ENCODE data around the gene MCM7.

The MCM7 gene

GRCh38 chr7:100088621-100089457 is 12.4 kb downstream of the MCM7 start, which contains the start of gene COPS6:
TSS of gene COPS6 (plus strand) at chr7:100088969. CDS start at chr7:100088991, 22 bp downstream.
- Histone ChIP-seq H3K4me3 (ENCODE audit: low read length) (peak within 1 kb of the TSS; percentile 87), H3K27me3 (ENCODE audit: control insufficient read depth, insufficient read depth, low read length) (no peaks in the 10 kb centered on the region), H3K9me3 (ENCODE audit: control insufficient read depth, low read length) (no peaks in the 10 kb centered on the region), H3K9ac (ENCODE audit: low read length) (peak within 1 kb of the TSS; percentile 87), H3K36me3 (ENCODE audit: control insufficient read depth, insufficient read depth, low read length) (peaks cover 12% of the 10 kb centered on the region), H3K4me1 (ENCODE audit: control insufficient read depth, insufficient read depth, low read length) (peaks cover 16% of the 10 kb centered on the region)

- Histone ChIP-seq H3K4me3 (ENCODE audit: low read length) (peak overlapping the region; percentile 87), H3K36me3 (ENCODE audit: control insufficient read depth, insufficient read depth, low read length) (peaks cover 5% of the 10 kb centered on the region), H3K27me3 (ENCODE audit: control insufficient read depth, insufficient read depth, low read length) (no peaks in the 10 kb centered on the region), H3K9ac (ENCODE audit: low read length) (peak overlapping the region; percentile 87), H3K4me1 (ENCODE audit: control insufficient read depth, insufficient read depth, low read length) (peaks cover 16% of the 10 kb centered on the region), H3K9me3 (ENCODE audit: control insufficient read depth, low read length) (no peaks in the 10 kb centered on the region)
Observed at GRCh38 chr7:100088095-100088620, 13.0 kb downstream of the MCM7 start.

GRCh38 chr7:100087055-100087750 is 14.0 kb downstream of the MCM7 start:
- Histone ChIP-seq H3K9ac (ENCODE audit: low read length) (no peak overlapping the region), H3K4me3 (ENCODE audit: low read length) (no peak overlapping the region)

GRCh38 chr7:100085515-100085914 is 15.7 kb downstream of the MCM7 start:
- Histone ChIP-seq H3K4me3 (ENCODE audit: low read length) (no peak overlapping the region), H3K27me3 (ENCODE audit: control insufficient read depth, insufficient read depth, low read length) (no peaks in the 10 kb centered on the region), H3K36me3 (ENCODE audit: control insufficient read depth, insufficient read depth, low read length) (no peaks in the 10 kb centered on the region), H3K9me3 (ENCODE audit: control insufficient read depth, low read length) (no peaks in the 10 kb centered on the region), H3K9ac (ENCODE audit: low read length) (no peak overlapping the region), H3K4me1 (ENCODE audit: control insufficient read depth, insufficient read depth, low read length) (peaks cover 24% of the 10 kb centered on the region)

More at GRCh38 chr7:100087055-100087750, 14.0 kb downstream of the MCM7 start:
- Histone ChIP-seq H3K4me1 (ENCODE audit: control insufficient read depth, insufficient read depth, low read length) (peaks cover 22% of the 10 kb centered on the region), H3K9me3 (ENCODE audit: control insufficient read depth, low read length) (no peaks in the 10 kb centered on the region), H3K27me3 (ENCODE audit: control insufficient read depth, insufficient read depth, low read length) (no peaks in the 10 kb centered on the region), H3K36me3 (ENCODE audit: control insufficient read depth, insufficient read depth, low read length) (peaks cover 5% of the 10 kb centered on the region)

DNA sequence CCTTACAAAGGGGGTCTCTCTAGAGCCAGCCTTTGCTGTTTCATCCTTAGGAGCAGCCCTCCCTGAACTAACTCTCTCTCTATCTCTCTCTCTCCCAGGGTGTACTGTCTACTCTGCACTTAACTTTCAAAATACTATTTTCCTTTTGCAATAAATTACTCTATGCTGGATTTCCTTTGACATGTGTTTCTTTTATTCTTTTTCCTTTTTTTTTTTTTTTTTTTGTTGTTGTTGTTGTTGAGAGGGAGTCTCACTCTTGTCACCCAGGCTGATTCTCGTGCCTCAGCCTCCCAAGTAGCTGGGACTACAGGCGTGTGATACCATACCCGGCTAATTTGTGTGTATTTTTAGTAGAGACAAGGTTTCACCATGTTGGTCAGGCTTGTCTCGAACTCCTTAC is 18.2 kb downstream of the MCM7 start:
- no peaks in the 10 kb centered on the region for H3K9me3 ChIP-seq (ENCODE audit: control insufficient read depth, low read length)
- no peak overlapping the region for H3K9ac ChIP-seq (ENCODE audit: low read length)
- H3K4me3 ChIP-seq (ENCODE audit: low read length), result no peak overlapping the region
- no peaks in the 10 kb centered on the region for H3K27me3 ChIP-seq (ENCODE audit: control insufficient read depth, insufficient read depth, low read length)
- H3K4me1 ChIP-seq (ENCODE audit: control insufficient read depth, insufficient read depth, low read length), result peaks cover 27% of the 10 kb centered on the region
- no peaks in the 10 kb centered on the region for H3K36me3 ChIP-seq (ENCODE audit: control insufficient read depth, insufficient read depth, low read length)

GRCh38 chr7:100081535-100082102 is 19.6 kb downstream of the MCM7 start, which contains the start of gene ZNF3:
TSS of gene ZNF3 (minus strand) at chr7:100081723. CDS start at chr7:100077357, 4,366 bp downstream.
- no peaks in the 10 kb centered on the region for H3K27me3 ChIP-seq (ENCODE audit: control insufficient read depth, insufficient read depth, low read length)
- H3K4me3 ChIP-seq (ENCODE audit: low read length), result no peak within 1 kb of the TSS
- no peaks in the 10 kb centered on the region for H3K36me3 ChIP-seq (ENCODE audit: control insufficient read depth, insufficient read depth, low read length)
- H3K4me1 ChIP-seq (ENCODE audit: control insufficient read depth, insufficient read depth, low read length), result peaks cover 31% of the 10 kb centered on the region
- H3K9me3 ChIP-seq (ENCODE audit: control insufficient read depth, low read length), result no peaks in the 10 kb centered on the region
- peak within 1 kb of the TSS; percentile 71 for H3K9ac ChIP-seq (ENCODE audit: low read length)

DNA sequence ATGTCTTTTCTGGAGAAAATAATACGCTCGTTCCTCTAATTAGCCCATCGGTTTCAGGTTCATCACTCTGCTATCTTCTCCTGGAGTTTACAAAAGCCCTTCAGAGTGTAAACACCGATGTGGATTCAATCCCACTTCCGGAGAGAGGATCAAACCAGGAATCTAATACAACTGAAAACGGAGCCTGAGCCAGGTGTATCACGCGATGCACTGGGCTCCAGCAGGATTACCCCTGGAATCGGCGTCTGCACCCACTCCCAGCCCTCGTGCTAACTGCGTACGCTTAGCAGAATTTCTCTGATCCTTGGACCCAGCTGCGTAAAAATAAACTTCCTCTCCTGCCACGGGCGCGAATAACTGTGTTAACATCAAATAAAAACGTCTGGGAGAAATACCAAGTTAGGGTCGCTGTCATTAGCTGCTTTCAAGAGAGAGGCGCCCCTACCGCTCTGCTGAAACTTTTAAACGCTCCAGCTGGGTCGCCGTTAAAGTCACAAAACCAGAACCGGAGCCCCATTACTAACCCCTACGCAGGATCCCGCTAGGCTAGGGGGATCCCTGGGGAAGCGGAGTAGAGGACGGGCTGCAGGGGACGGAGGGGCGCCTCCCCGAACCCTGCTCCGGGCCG is 20.2 kb downstream of the MCM7 start:
- no peaks in the 10 kb centered on the region for H3K9me3 ChIP-seq (ENCODE audit: control insufficient read depth, low read length)
- no peaks in the 10 kb centered on the region for H3K36me3 ChIP-seq (ENCODE audit: control insufficient read depth, insufficient read depth, low read length)
- H3K4me1 ChIP-seq (ENCODE audit: control insufficient read depth, insufficient read depth, low read length), result peaks cover 31% of the 10 kb centered on the region
- no peaks in the 10 kb centered on the region for H3K27me3 ChIP-seq (ENCODE audit: control insufficient read depth, insufficient read depth, low read length)
- no peak overlapping the region for H3K4me3 ChIP-seq (ENCODE audit: low read length)
- peak overlapping the region; percentile 71 for H3K9ac ChIP-seq (ENCODE audit: low read length)

- no peaks in the 10 kb centered on the region for H3K27me3 ChIP-seq (ENCODE audit: control insufficient read depth, insufficient read depth, low read length)
- peak overlapping the region; percentile 40 for H3K9ac ChIP-seq (ENCODE audit: low read length)
- peaks cover 11% of the 10 kb centered on the region for H3K36me3 ChIP-seq (ENCODE audit: control insufficient read depth, insufficient read depth, low read length)
- H3K4me1 ChIP-seq (ENCODE audit: control insufficient read depth, insufficient read depth, low read length), result peaks cover 31% of the 10 kb centered on the region
- no peaks in the 10 kb centered on the region for H3K9me3 ChIP-seq (ENCODE audit: control insufficient read depth, low read length)
- H3K4me3 ChIP-seq (ENCODE audit: low read length), result no peak overlapping the region
Observed at GRCh38 chr7:100079024-100079560, 22.1 kb downstream of the MCM7 start.

DNA sequence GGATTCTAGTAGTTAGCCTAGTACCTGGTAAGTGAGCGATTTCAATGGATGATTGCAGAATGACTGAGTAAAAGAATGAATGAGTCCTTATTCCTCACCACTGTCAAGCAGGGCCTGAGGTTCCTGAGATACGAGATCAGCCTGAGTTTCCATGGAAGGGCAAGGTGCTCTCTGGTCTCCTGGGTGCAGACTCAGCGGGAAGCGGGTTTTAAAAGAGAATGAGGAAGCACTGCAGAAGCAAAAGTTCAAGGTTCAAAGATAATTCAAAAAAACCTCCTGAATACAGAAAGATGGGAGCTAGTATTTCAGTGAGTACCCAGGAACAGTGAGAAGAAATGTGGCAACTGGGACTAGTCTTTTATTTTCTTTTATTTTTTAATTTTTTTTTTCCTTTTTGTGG is 24.0 kb downstream of the MCM7 start:
- Histone ChIP-seq H3K4me1 (ENCODE audit: control insufficient read depth, insufficient read depth, low read length) (peaks cover 25% of the 10 kb centered on the region), H3K36me3 (ENCODE audit: control insufficient read depth, insufficient read depth, low read length) (peaks cover 16% of the 10 kb centered on the region), H3K4me3 (ENCODE audit: low read length) (no peak overlapping the region), H3K27me3 (ENCODE audit: control insufficient read depth, insufficient read depth, low read length) (no peaks in the 10 kb centered on the region), H3K9ac (ENCODE audit: low read length) (no peak overlapping the region), H3K9me3 (ENCODE audit: control insufficient read depth, low read length) (peaks cover 8% of the 10 kb centered on the region)

DNA sequence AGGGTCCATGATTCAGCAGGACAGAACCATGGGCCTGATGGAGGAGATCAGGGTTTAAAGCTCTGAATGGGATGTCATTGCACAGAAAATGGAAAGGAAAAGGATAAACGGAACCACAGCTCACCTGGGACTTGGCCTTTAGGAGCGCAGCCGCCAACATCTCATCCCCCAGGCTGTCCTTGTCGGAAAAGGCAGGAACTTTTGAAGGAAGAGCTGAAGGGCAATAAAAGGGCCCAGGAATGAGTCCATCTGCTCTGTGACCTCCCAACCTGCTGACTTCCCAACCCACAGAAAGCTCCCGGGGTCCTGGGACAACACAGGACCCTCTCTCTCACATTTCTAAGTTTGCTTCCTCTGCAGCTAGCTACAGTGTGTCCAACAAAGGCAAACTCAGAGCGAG is 25.8 kb downstream of the MCM7 start:
- Histone ChIP-seq H3K9ac (ENCODE audit: low read length) (no peak overlapping the region), H3K4me1 (ENCODE audit: control insufficient read depth, insufficient read depth, low read length) (peaks cover 23% of the 10 kb centered on the region), H3K9me3 (ENCODE audit: control insufficient read depth, low read length) (peaks cover 26% of the 10 kb centered on the region), H3K36me3 (ENCODE audit: control insufficient read depth, insufficient read depth, low read length) (peaks cover 33% of the 10 kb centered on the region), H3K27me3 (ENCODE audit: control insufficient read depth, insufficient read depth, low read length) (no peaks in the 10 kb centered on the region), H3K4me3 (ENCODE audit: low read length) (no peak overlapping the region)

- H3K9ac ChIP-seq (ENCODE audit: low read length), result no peak overlapping the region
- H3K36me3 ChIP-seq (ENCODE audit: control insufficient read depth, insufficient read depth, low read length), result peaks cover 37% of the 10 kb centered on the region
- H3K4me3 ChIP-seq (ENCODE audit: low read length), result no peak overlapping the region
- peaks cover 17% of the 10 kb centered on the region for H3K4me1 ChIP-seq (ENCODE audit: control insufficient read depth, insufficient read depth, low read length)
- H3K9me3 ChIP-seq (ENCODE audit: control insufficient read depth, low read length), result peaks cover 26% of the 10 kb centered on the region
- H3K27me3 ChIP-seq (ENCODE audit: control insufficient read depth, insufficient read depth, low read length), result no peaks in the 10 kb centered on the region
Observed at GRCh38 chr7:100074841-100075240, 26.4 kb downstream of the MCM7 start.
